ENCODE measurements around the gene DOCK7. TPM values are rescaled to one million over a fixed set of nuclear protein-coding genes. Genes with fewer than 3 reads are reported as not detected.

Gene DOCK7
- total RNA-seq, 1 experiment from 2014 or later, result 43.6 TPM

DNA sequence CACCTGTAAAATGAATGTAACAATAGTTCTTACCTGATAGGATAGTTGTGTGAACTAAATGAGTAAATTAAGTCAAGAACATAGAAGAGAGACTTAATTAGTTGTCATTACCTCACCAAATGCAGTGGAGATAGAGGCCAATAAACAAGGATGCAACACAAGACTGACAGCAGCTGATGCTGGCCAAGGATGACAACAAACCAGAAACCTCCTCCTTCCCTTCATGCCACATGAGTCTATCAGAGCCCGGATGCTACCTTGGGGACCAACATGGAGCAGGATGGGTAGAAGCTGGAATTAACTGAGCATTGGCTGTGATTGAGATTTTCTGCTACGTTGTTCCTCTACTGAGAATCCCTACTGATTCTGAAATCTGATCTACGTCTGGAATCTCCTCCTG, 281.6 kb downstream of the DOCK7 start:
- DNase-seq, result no peak
- TF ChIP-seq, protein P1, sequence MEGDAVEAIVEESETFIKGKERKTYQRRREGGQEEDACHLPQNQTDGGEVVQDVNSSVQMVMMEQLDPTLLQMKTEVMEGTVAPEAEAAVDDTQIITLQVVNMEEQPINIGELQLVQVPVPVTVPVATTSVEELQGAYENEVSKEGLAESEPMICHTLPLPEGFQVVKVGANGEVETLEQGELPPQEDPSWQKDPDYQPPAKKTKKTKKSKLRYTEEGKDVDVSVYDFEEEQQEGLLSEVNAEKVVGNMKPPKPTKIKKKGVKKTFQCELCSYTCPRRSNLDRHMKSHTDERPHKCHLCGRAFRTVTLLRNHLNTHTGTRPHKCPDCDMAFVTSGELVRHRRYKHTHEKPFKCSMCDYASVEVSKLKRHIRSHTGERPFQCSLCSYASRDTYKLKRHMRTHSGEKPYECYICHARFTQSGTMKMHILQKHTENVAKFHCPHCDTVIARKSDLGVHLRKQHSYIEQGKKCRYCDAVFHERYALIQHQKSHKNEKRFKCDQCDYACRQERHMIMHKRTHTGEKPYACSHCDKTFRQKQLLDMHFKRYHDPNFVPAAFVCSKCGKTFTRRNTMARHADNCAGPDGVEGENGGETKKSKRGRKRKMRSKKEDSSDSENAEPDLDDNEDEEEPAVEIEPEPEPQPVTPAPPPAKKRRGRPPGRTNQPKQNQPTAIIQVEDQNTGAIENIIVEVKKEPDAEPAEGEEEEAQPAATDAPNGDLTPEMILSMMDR (IDR thresholded peaks at IDR 0.05; ENCODE audit: insufficient read depth in 1 of 2, low read depth in 1 of 2, low read length in 1 of 2, severe bottlenecking in 1 of 2, unreplicated experiment in 1 of 2), result no peak
- intact Hi-C loops (cut with micrococcal nuclease; ENCODE audit: unreplicated experiment), result loop anchor here (2.0 to 5.0 kb wide), 3 partner anchors 120 to 324 kb away; no protein-coding TSS in a partner anchor
- H3K4me3 Mint-ChIP-seq (ENCODE audit: unreplicated experiment), result no peak overlapping the region
- no peak overlapping the region for H3K4me3 ChIP-seq (ENCODE audit: low read depth, low read length)
- no peaks in the 10 kb centered on the region for H3K27me3 Mint-ChIP-seq (ENCODE audit: insufficient read depth, unreplicated experiment)
- POLR2A ChIA-PET, result no interaction called here
- H3K27me3 ChIP-seq (replicated peaks; ENCODE audit: control insufficient read depth, insufficient read depth, low read length), result no peaks in the 10 kb centered on the region
- no TSS peak for BruUV-seq (replicated peaks)
- CTCF ChIA-PET, result interaction anchor here (1.7 kb wide), 1 partner anchor 231 kb away, joined by 10 read pairs; no protein-coding TSS in a partner anchor
- H3K36me3 Mint-ChIP-seq (ENCODE audit: insufficient read depth, unreplicated experiment), result no peaks in the 10 kb centered on the region
- no peaks in the 10 kb centered on the region for H3K36me3 ChIP-seq (ENCODE audit: control insufficient read depth, insufficient read depth, low read length)
- H3K4me1 ChIP-seq, result no peaks in the 10 kb centered on the region
- H3K9me3 ChIP-seq, result no peaks in the 10 kb centered on the region
- H3K27ac Mint-ChIP-seq (ENCODE audit: unreplicated experiment), result no peak overlapping the region
- H3K4me1 Mint-ChIP-seq (ENCODE audit: low read depth, unreplicated experiment), result no peaks in the 10 kb centered on the region
- no peaks in the 10 kb centered on the region for H3K9me3 Mint-ChIP-seq (ENCODE audit: unreplicated experiment)

DNA sequence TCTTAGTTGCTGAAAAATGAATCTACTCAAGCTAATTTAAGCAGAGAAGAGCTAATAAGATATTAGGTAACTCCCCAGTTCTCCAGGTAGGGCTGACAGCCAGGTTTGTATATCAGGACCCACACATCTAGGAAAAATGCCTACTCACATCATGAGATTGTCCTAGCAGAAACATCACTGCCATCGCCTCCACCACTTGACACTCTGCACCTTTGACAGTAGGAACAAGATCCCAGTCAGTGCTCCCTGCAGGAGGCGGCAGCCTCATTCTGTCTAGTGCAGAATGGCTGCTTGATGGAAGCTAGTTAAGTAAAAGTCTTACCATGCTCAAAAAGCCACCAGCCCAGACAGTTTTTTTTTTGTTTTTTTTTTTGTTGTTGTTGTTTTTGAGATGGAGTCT, 282.9 kb downstream of the DOCK7 start:
- intact Hi-C loops (cut with micrococcal nuclease; ENCODE audit: unreplicated experiment), result loop anchor here (5.0 kb wide), 1 partner anchor 168 kb away; no protein-coding TSS in a partner anchor
- ChIA-PET POLR2A (no interaction called here), CTCF (interaction anchor here (1.0 kb wide), 1 partner anchor 26 kb away, joined by 3 read pairs; no protein-coding TSS in a partner anchor)
- Mint-ChIP-seq H3K4me3 (ENCODE audit: unreplicated experiment) (no peak overlapping the region), H3K36me3 (ENCODE audit: insufficient read depth, unreplicated experiment) (no peaks in the 10 kb centered on the region), H3K9me3 (ENCODE audit: unreplicated experiment) (no peaks in the 10 kb centered on the region), H3K27me3 (ENCODE audit: insufficient read depth, unreplicated experiment) (no peaks in the 10 kb centered on the region), H3K4me1 (ENCODE audit: low read depth, unreplicated experiment) (no peaks in the 10 kb centered on the region), H3K27ac (ENCODE audit: unreplicated experiment) (no peak overlapping the region)
- no peak for DNase-seq
- H3K36me3 ChIP-seq (ENCODE audit: control insufficient read depth, insufficient read depth, low read length), result no peaks in the 10 kb centered on the region
- TF ChIP-seq, protein P1 (IDR thresholded peaks at IDR 0.05; ENCODE audit: insufficient read depth in 1 of 2, low read depth in 1 of 2, low read length in 1 of 2, severe bottlenecking in 1 of 2, unreplicated experiment in 1 of 2), result no peak
- no peaks in the 10 kb centered on the region for H3K27me3 ChIP-seq (replicated peaks; ENCODE audit: control insufficient read depth, insufficient read depth, low read length)
- no TSS peak for BruUV-seq (replicated peaks)
- H3K9me3 ChIP-seq, result no peaks in the 10 kb centered on the region
- H3K4me3 ChIP-seq (ENCODE audit: low read depth, low read length), result no peak overlapping the region
- no peaks in the 10 kb centered on the region for H3K4me1 ChIP-seq

Other genes with a start within 250 kb of the DOCK7 start
- gene ANGPTL3, start 90.9 kb downstream of the DOCK7 start, total RNA-seq (2022), result 0.77 and 0.86 TPM in 2 replicates
- 6.8 and 7.4 TPM in 2 replicates for gene ATG4C, start 95.7 kb upstream of the DOCK7 start, total RNA-seq (2022)